IMR-90 (cell line): Measurements from ENCODE around the gene CAMTA1. TPM values are rescaled to one million over a fixed set of nuclear protein-coding genes. Genes with fewer than 3 reads are reported as not detected.

ENCODE experiments used
- ATAC-seq: fragments of 200-7000 bp; cut with Tn5 transposase; 2 replicates; pipeline ENCODE4 v1.9.1; 2020; ENCODE audit warnings: low read depth, mild to moderate bottlenecking, moderate library complexity
- BruUV-seq: library from RNA; stranded (reverse); fragments of 400-500 nt; replicated peaks from 2 replicates; lab custom pipeline; 2021; lab: Mats Ljungman, UMichigan
- CTCF ChIA-PET: fragments of 300-600 bp; formaldehyde crosslinking; extraction: SDS; loops from one replicate; lab custom pipeline; 2021; ENCODE audit warnings: antibody characterized with exemption; lab: Yijun Ruan, JAX
- POLR2A ChIA-PET: fragments of 300-600 bp; sonication (Branson Sonifier 250); formaldehyde crosslinking; loops from one replicate; lab custom pipeline; 2022; ENCODE audit warnings: antibody characterized with exemption; ENCODE audit not compliant: unreplicated experiment; lab: Charles Lee
- DNase-seq: peaks from one replicate; pipeline ENCODE4 v3.0.0; 2013
- H2AFZ ChIP-seq: replicated peaks from 2 replicates; pipeline ENCODE3; 2013; ENCODE audit warnings: low read length, mild to moderate bottlenecking; ENCODE audit not compliant: poor library complexity
- H2AK5ac ChIP-seq: 2 replicates; pipeline ENCODE4 v1.6.1; 2013; ENCODE audit warnings: low read depth, low read length, inconsistent platforms
- H2AK9ac ChIP-seq: replicated peaks from 2 replicates; pipeline ENCODE3; 2013; ENCODE audit warnings: mild to moderate bottlenecking, low read depth, low read length, moderate library complexity; ENCODE audit not compliant: poor library complexity
- H2BK120ac ChIP-seq: 2 replicates; pipeline ENCODE4 v1.6.1; 2013; ENCODE audit warnings: low read depth, low read length, inconsistent platforms
- H2BK15ac ChIP-seq: 3 replicates; pipeline ENCODE4 v1.6.1; 2013; ENCODE audit warnings: low read depth, low read length, inconsistent platforms
- H2BK20ac ChIP-seq: 2 replicates; pipeline ENCODE4 v1.6.1; 2013; ENCODE audit warnings: low read depth, mild to moderate bottlenecking, inconsistent platforms, low read length, moderate library complexity
- H2BK5ac ChIP-seq: 2 replicates; pipeline ENCODE4 v1.6.1; 2013; ENCODE audit warnings: mild to moderate bottlenecking, low read depth, low read length, inconsistent platforms; ENCODE audit not compliant: poor library complexity, severe bottlenecking
- H3K14ac ChIP-seq: replicated peaks from 2 replicates; pipeline ENCODE4 v1.6.1; 2013; ENCODE audit warnings: low read depth, low read length, inconsistent platforms
- H3K18ac ChIP-seq: 2 replicates; pipeline ENCODE4 v1.6.1; 2013; ENCODE audit warnings: low read depth, low read length, control low read depth
- H3K23ac ChIP-seq: 2 replicates; pipeline ENCODE4 v1.6.1; 2013; ENCODE audit warnings: low read depth, low read length, inconsistent platforms
- H3K27ac ChIP-seq: 2 replicates; pipeline ENCODE4 v1.5.1; 2013; ENCODE audit warnings: mild to moderate bottlenecking, control low read depth, low read length; ENCODE audit not compliant: insufficient read depth
- H3K27me3 ChIP-seq: 2 replicates; pipeline ENCODE4 v1.6.1; 2013; ENCODE audit warnings: low read length; ENCODE audit not compliant: control insufficient read depth, insufficient read depth
- H3K36me3 ChIP-seq: 2 replicates; pipeline ENCODE4 v1.6.1; 2013; ENCODE audit warnings: low read length, mixed read lengths; ENCODE audit not compliant: control insufficient read depth, insufficient read depth
- H3K4ac ChIP-seq: 2 replicates; pipeline ENCODE4 v1.6.1; 2013; ENCODE audit warnings: low read depth, low read length, inconsistent platforms
- H3K4me1 ChIP-seq: 2 replicates; pipeline ENCODE4 v1.6.1; 2013; ENCODE audit warnings: low read length, mixed read lengths; ENCODE audit not compliant: control insufficient read depth, insufficient read depth
- H3K4me2 ChIP-seq: 2 replicates; pipeline ENCODE4 v1.6.1; 2013; ENCODE audit warnings: low read depth, mild to moderate bottlenecking, control low read depth, low read length, moderate library complexity
- H3K4me3 ChIP-seq: 2 replicates; pipeline ENCODE4 v1.5.1; 2013; ENCODE audit warnings: low read depth, mild to moderate bottlenecking, control low read depth, low read length, moderate library complexity; ENCODE audit not compliant: insufficient read depth
- H3K56ac ChIP-seq: 2 replicates; pipeline ENCODE4 v1.6.1; 2013; ENCODE audit warnings: low read length, inconsistent platforms; ENCODE audit not compliant: insufficient read depth; ENCODE audit errors: extremely low read depth
- H3K79me1 ChIP-seq, 2 experiments: 2 replicates each; pipeline ENCODE4 v1.6.1; 2013; ENCODE audit warnings: low read length in 2 of 2, inconsistent platforms in 1 of 2, low read depth in 1 of 2
- H3K9ac ChIP-seq: 2 replicates; pipeline ENCODE4 v1.6.1; 2013; ENCODE audit warnings: low read depth, low read length, control low read depth
- H3K9me1 ChIP-seq: 2 replicates; pipeline ENCODE4 v1.6.1; 2013; ENCODE audit warnings: low read length, inconsistent platforms; ENCODE audit not compliant: insufficient read depth
- H3K9me3 ChIP-seq: 2 replicates; pipeline ENCODE4 v1.6.1; 2013; ENCODE audit warnings: low read length; ENCODE audit not compliant: control insufficient read depth, insufficient read depth
- H4K20me1 ChIP-seq: 2 replicates; pipeline ENCODE4 v1.6.1; 2013; ENCODE audit warnings: low read length, inconsistent platforms; ENCODE audit not compliant: insufficient read depth
- H4K5ac ChIP-seq: 2 replicates; pipeline ENCODE4 v1.6.1; 2013; ENCODE audit warnings: mild to moderate bottlenecking, low read depth, low read length, control low read depth
- H4K8ac ChIP-seq, 2 experiments: 2 replicates each; pipeline ENCODE4 v1.6.1; 2013; ENCODE audit warnings: low read depth in 2 of 2, low read length in 2 of 2, control low read depth in 1 of 2, inconsistent platforms in 1 of 2
- H4K91ac ChIP-seq: 2 replicates; pipeline ENCODE4 v1.6.1; 2013; ENCODE audit warnings: low read depth, low read length, inconsistent platforms; ENCODE audit not compliant: insufficient read depth
- BHLHE40 ChIP-seq: fragments of 150-350 bp; IDR thresholded peaks from 2 replicates; pipeline ENCODE4 v1.6.1; 2016; ENCODE audit warnings: mild to moderate bottlenecking, low read depth, low read length
- CEBPB ChIP-seq: IDR thresholded peaks from 2 replicates; pipeline ENCODE4 v1.6.1; 2012; ENCODE audit warnings: low read depth, low read length, improper control_type of control experiment
- CHD1 ChIP-seq: IDR thresholded peaks from 2 replicates; pipeline ENCODE4 v1.6.1; 2012; ENCODE audit warnings: low read depth, low read length, improper control_type of control experiment
- FOS ChIP-seq: fragments of 150-350 bp; IDR thresholded peaks from 2 replicates; pipeline ENCODE4 v1.6.1; 2016; ENCODE audit warnings: low read depth, low read length
- MAFK ChIP-seq: IDR thresholded peaks from 2 replicates; pipeline ENCODE4 v1.6.1; 2012; ENCODE audit warnings: low read depth, low read length, improper control_type of control experiment
- MAZ ChIP-seq: IDR thresholded peaks from 2 replicates; pipeline ENCODE4 v1.6.1; 2012; ENCODE audit warnings: low read depth, mild to moderate bottlenecking, low read length, improper control_type of control experiment, moderate library complexity, borderline replicate concordance
- MXI1 ChIP-seq: IDR thresholded peaks from 2 replicates; pipeline ENCODE4 v1.6.1; 2012; ENCODE audit warnings: low read depth, mild to moderate bottlenecking, low read length, moderate library complexity, borderline replicate concordance
- NFE2L2 ChIP-seq: fragments of 150-350 bp; IDR thresholded peaks from 2 replicates; pipeline ENCODE4 v1.6.1; 2016; ENCODE audit warnings: low read depth, mild to moderate bottlenecking, low read length
- POLR2A ChIP-seq: IDR thresholded peaks from 2 replicates; pipeline ENCODE4 v1.6.1; 2012; ENCODE audit warnings: mild to moderate bottlenecking, low read depth, low read length
- RAD21 ChIP-seq: IDR thresholded peaks from 2 replicates; pipeline ENCODE4 v1.6.1; 2012; ENCODE audit warnings: low read length, improper control_type of control experiment
- RCOR1 ChIP-seq: IDR thresholded peaks from 2 replicates; pipeline ENCODE4 v1.6.1; 2012; ENCODE audit warnings: mild to moderate bottlenecking, low read length, improper control_type of control experiment; ENCODE audit not compliant: insufficient replicate concordance
- RFX5 ChIP-seq: IDR thresholded peaks from 2 replicates; pipeline ENCODE4 v1.8.0; 2012; ENCODE audit warnings: low read depth, mild to moderate bottlenecking, low read length, moderate library complexity
- SMC3 ChIP-seq: fragments of 150-350 bp; IDR thresholded peaks from 2 replicates; pipeline ENCODE4 v1.6.1; 2016; ENCODE audit warnings: low read depth, mild to moderate bottlenecking, antibody characterized with exemption, low read length, moderate library complexity
- WGBS, 2 experiments: methylation state at CpG; one replicate each; pipeline versions ENCODE4 v1.1.5 to v1.1.7; 2013; ENCODE audit warnings: missing lambda C conversion rate in 2 of 2; ENCODE audit not compliant: insufficient read length in 1 of 2; ENCODE audit errors: extremely low coverage in 2 of 2; 5-methylcytosine and 5-hydroxymethylcytosine counted together
- dilution Hi-C: fragments of 300-500 bp; cut with HindIII; formaldehyde crosslinking; loops from one replicate; pipeline ENCODE4 v1.14.3; 2018; ENCODE audit warnings: low sequenced_read_pairs; ENCODE audit not compliant: unreplicated experiment
- in situ Hi-C: fragments of 300-500 bp; cut with MboI; formaldehyde crosslinking; loops from 3 replicates; pipeline ENCODE4 v1.14.3; 2019; ENCODE audit warnings: low sequenced_read_pairs, inconsistent platforms, mixed read lengths
- intact Hi-C: fragments of 100-400 bp; cut with micrococcal nuclease; formaldehyde crosslinking; loops from 2 replicates; pipeline ENCODE4 v1.10.0; 2022
- polyA plus RNA-seq, 3 experiments: library from polyadenylated mRNA; depleted of rRNA; stranded (reverse); fragments of >200 nt; gene quantifications; 2 replicates each; pipeline ENCODE4 v1.2.3, GENCODE V29; 2012; ENCODE audit warnings: low replicate concordance in 1 of 3
- total RNA-seq: library from RNA; depleted of rRNA; stranded (reverse); fragments of >200 nt; gene quantifications from 2 replicates; pipeline ENCODE4 v1.2.3, GENCODE V29; 2012
- TF ChIP-seq, protein P1 (sequence below): fragments of 150-350 bp; IDR thresholded peaks from 2 replicates; pipeline ENCODE4 v1.6.1; 2017; ENCODE audit warnings: mild to moderate bottlenecking, antibody characterized with exemption, low read length, low read depth
- TF ChIP-seq, protein P2 (sequence below): fragments of 150-350 bp; IDR thresholded peaks from 2 replicates; pipeline ENCODE4 v1.6.1; 2016; ENCODE audit warnings: low read depth, mild to moderate bottlenecking, low read length, moderate library complexity, borderline replicate concordance
- TF ChIP-seq, protein P3 (sequence below): conservative IDR thresholded peaks from 2 replicates; pipeline ENCODE4 v1.5.1; 2012; ENCODE audit warnings: mild to moderate bottlenecking, low read depth, low read length, improper control_type of control experiment

CAMTA1 gene
- total and polyA plus RNA-seq, 2 of the 4 experiments (the other 2 are of a cell fraction), result 35.5 to 74.3 TPM

DNA sequence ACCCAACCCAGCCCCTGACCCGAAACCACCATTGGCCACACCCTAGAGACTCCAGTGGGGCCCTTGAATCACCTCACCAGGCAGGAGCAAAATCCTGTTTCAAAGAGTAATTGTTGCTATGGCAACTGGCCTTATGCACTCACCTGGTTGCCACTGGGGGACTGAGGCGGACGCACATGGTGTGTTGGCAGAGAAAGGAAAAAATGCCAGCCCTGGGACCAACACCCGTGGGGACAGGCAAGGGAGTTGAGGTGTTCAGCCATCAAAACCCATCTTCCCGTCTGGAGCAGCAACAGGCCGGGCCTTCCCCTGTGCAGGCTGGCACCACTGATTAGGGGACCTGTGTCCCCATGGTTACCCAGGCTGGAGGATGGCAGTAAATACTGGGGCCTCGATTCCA is 590.1 kb downstream of the CAMTA1 start:
- no peak overlapping the region for H2AK9ac ChIP-seq
- H3K36me3 ChIP-seq, result no peaks in the 10 kb centered on the region
- H3K14ac ChIP-seq, result no peak overlapping the region
- H3K9ac ChIP-seq, result no peak overlapping the region
- no peak overlapping the region for H2AK5ac ChIP-seq
- dilution Hi-C loops, result no loop called here
- H2AFZ ChIP-seq, result no peak overlapping the region
- H3K9me1 ChIP-seq, result no peaks in the 10 kb centered on the region; the same call in 1 of the 2 replicates
- CTCF ChIA-PET, result no interaction called here
- POLR2A ChIA-PET, result no interaction called here
- WGBS, 2 experiments, result no CpG with 5 or more reads among the region's 7 CpGs
- no peak overlapping the region for H3K18ac ChIP-seq
- no peak overlapping the region for H4K5ac ChIP-seq
- ATAC-seq (no peak), DNase-seq (no peak)
- no peak overlapping the region for H3K4ac ChIP-seq
- no peak overlapping the region for H2BK5ac ChIP-seq
- no peak overlapping the region for H2BK20ac ChIP-seq
- H3K23ac ChIP-seq, result no peak overlapping the region
- in situ Hi-C loops, result no loop called here
- no peaks in the 10 kb centered on the region for H3K9me3 ChIP-seq
- no TSS peak for BruUV-seq
- H2BK15ac ChIP-seq, result no peak overlapping the region
- no peak overlapping the region for H2BK120ac ChIP-seq
- no peaks in the 10 kb centered on the region for H4K20me1 ChIP-seq
- H3K56ac ChIP-seq, result no peak overlapping the region
- intact Hi-C loops, result no loop called here
- H4K91ac ChIP-seq, result no peak overlapping the region
- no peak overlapping the region for H3K4me3 ChIP-seq
- no peaks in the 10 kb centered on the region for H3K79me1 ChIP-seq
- no peak overlapping the region for H3K27ac ChIP-seq
- TF ChIP-seq MXI1 (no peak), NFE2L2 (no peak), RFX5 (no peak), CHD1 (no peak), RCOR1 (no peak), FOS (no peak), SMC3 (no peak), MAZ (no peak), BHLHE40 (no peak), RAD21 (no peak), MAFK (no peak), CEBPB (no peak), POLR2A (no peak)
- TF ChIP-seq, protein P1, sequence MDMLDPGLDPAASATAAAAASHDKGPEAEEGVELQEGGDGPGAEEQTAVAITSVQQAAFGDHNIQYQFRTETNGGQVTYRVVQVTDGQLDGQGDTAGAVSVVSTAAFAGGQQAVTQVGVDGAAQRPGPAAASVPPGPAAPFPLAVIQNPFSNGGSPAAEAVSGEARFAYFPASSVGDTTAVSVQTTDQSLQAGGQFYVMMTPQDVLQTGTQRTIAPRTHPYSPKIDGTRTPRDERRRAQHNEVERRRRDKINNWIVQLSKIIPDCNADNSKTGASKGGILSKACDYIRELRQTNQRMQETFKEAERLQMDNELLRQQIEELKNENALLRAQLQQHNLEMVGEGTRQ, result no peak
- TF ChIP-seq, protein P2, sequence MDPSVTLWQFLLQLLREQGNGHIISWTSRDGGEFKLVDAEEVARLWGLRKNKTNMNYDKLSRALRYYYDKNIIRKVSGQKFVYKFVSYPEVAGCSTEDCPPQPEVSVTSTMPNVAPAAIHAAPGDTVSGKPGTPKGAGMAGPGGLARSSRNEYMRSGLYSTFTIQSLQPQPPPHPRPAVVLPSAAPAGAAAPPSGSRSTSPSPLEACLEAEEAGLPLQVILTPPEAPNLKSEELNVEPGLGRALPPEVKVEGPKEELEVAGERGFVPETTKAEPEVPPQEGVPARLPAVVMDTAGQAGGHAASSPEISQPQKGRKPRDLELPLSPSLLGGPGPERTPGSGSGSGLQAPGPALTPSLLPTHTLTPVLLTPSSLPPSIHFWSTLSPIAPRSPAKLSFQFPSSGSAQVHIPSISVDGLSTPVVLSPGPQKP, result no peak
- TF ChIP-seq, protein P3, sequence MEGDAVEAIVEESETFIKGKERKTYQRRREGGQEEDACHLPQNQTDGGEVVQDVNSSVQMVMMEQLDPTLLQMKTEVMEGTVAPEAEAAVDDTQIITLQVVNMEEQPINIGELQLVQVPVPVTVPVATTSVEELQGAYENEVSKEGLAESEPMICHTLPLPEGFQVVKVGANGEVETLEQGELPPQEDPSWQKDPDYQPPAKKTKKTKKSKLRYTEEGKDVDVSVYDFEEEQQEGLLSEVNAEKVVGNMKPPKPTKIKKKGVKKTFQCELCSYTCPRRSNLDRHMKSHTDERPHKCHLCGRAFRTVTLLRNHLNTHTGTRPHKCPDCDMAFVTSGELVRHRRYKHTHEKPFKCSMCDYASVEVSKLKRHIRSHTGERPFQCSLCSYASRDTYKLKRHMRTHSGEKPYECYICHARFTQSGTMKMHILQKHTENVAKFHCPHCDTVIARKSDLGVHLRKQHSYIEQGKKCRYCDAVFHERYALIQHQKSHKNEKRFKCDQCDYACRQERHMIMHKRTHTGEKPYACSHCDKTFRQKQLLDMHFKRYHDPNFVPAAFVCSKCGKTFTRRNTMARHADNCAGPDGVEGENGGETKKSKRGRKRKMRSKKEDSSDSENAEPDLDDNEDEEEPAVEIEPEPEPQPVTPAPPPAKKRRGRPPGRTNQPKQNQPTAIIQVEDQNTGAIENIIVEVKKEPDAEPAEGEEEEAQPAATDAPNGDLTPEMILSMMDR, result no peak
- no peaks in the 10 kb centered on the region for H3K27me3 ChIP-seq
- no peak overlapping the region for H3K4me2 ChIP-seq
- H3K4me1 ChIP-seq, result peaks cover 8% of the 10 kb centered on the region
- H4K8ac ChIP-seq, result no peak overlapping the region
